ENCODE results near the gene A1BG. TPM values are rescaled to one million over a fixed set of nuclear protein-coding genes. Genes with fewer than 3 reads are reported as not detected.

The A1BG gene
- total RNA-seq (2014; rRNA removed; shearing (Covaris generic)): 0.47 TPM in 1 of 2 replicates, not detected in the other

GRCh38 chr19:58352760-58353671, at the start of gene A1BG:
Gene A1BG (minus strand): TSS chr19:58353492. CDS start chr19:58353437, 55 bp downstream.
- DNase-seq (ENCODE audit: low spot score): no peak

- DNase-seq (ENCODE audit: low spot score): no peak
Observed at GRCh38 chr19:58401840-58402421, 48.6 kb upstream of the A1BG start.

GRCh38 chr19:58400916-58401839, 47.9 kb upstream of the A1BG start:
- DNase-seq (ENCODE audit: low spot score): peak; percentile 100

- DNase-seq (ENCODE audit: low spot score): no peak
Observed at GRCh38 chr19:58400316-58400915, 47.1 kb upstream of the A1BG start.

GRCh38 chr19:58399903-58400302, 46.6 kb upstream of the A1BG start:
- DNase-seq (ENCODE audit: low spot score): no peak

GRCh38 chr19:58398545-58398944, 45.3 kb upstream of the A1BG start:
- no peak for DNase-seq (ENCODE audit: low spot score)

GRCh38 chr19:58398087-58398486, 44.8 kb upstream of the A1BG start:
- no peak for DNase-seq (ENCODE audit: low spot score)

- DNase-seq (ENCODE audit: low spot score): no peak
Observed at GRCh38 chr19:58397533-58398037, 44.3 kb upstream of the A1BG start.

GRCh38 chr19:58396691-58397532, 43.6 kb upstream of the A1BG start:
- DNase-seq (ENCODE audit: low spot score): no peak

GRCh38 chr19:58395979-58396627, 42.8 kb upstream of the A1BG start:
- no peak for DNase-seq (ENCODE audit: low spot score)

GRCh38 chr19:58395220-58395978, 42.1 kb upstream of the A1BG start, which contains the start of gene RNF225:
Gene RNF225 (plus strand): TSS chr19:58395656. CDS start chr19:58396090, 434 bp downstream.
- peak; percentile 89 for DNase-seq (ENCODE audit: low spot score)

- peak; percentile 56 for DNase-seq (ENCODE audit: low spot score)
Observed at GRCh38 chr19:58394821-58395219, 41.5 kb upstream of the A1BG start.

GRCh38 chr19:58393725-58394033, 40.4 kb upstream of the A1BG start:
- DNase-seq (ENCODE audit: low spot score): no peak

- DNase-seq (ENCODE audit: low spot score): no peak
Observed at GRCh38 chr19:58392945-58393724, 39.8 kb upstream of the A1BG start.

- no peak for DNase-seq (ENCODE audit: low spot score)
Observed at GRCh38 chr19:58388175-58388526, 34.9 kb upstream of the A1BG start.

GRCh38 chr19:58387338-58388174, 34.3 kb upstream of the A1BG start:
- DNase-seq (ENCODE audit: low spot score): no peak

GRCh38 chr19:58386576-58387337, 33.5 kb upstream of the A1BG start, which contains the start of gene RPS5:
Gene RPS5 (plus strand): TSS chr19:58387269. CDS start chr19:58388138, 869 bp downstream.
- DNase-seq (ENCODE audit: low spot score): peak; percentile 100
